Esophagus muscularis mucosa (tissue), 4 donors: ENCODE measurements around the gene SLC26A6. TPM values are rescaled to one million over a fixed set of nuclear protein-coding genes. Genes with fewer than 3 reads are reported as not detected.

Experiments
- DNase-seq: peaks from one replicate; pipeline ENCODE4 v3.0.0-alpha.2; 2017; ENCODE audit errors: extremely low spot score
- H3K27ac ChIP-seq, 4 donors: fragments of 200-600 bp; sonication (generic); replicated peaks in 1 of 4; 1 replicate in 3 of 4; 2 replicates in 1 of 4; pipeline ENCODE4 v1.5.1; 2016 to 2019; ENCODE audit warnings: mild to moderate bottlenecking in 1 of 4
- H3K27me3 ChIP-seq, 4 donors: fragments of 200-600 bp; sonication (generic); one replicate each; pipeline versions ENCODE4 v1.5.1 to v1.6.0; 2016 to 2019
- H3K36me3 ChIP-seq, 4 donors: fragments of 200-600 bp; sonication (generic); one replicate each; pipeline ENCODE4 v1.5.1; 2016 to 2019
- H3K4me1 ChIP-seq, 4 donors: fragments of 200-600 bp; sonication (generic); one replicate each; pipeline ENCODE4 v1.5.1; 2016 to 2019
- H3K4me3 ChIP-seq, 4 donors: fragments of 200-600 bp; sonication (generic); 1 replicate in 2 of 4; 2 replicates in 2 of 4; pipeline ENCODE4 v1.5.1; 2016 to 2019; ENCODE audit warnings: mild to moderate bottlenecking in 4 of 4, moderate library complexity in 1 of 4
- H3K9me3 ChIP-seq, 4 donors: fragments of 200-600 bp; sonication (generic); 1 replicate in 3 of 4; 2 replicates in 1 of 4; pipeline ENCODE4 v1.5.1; 2016 to 2019
- EP300 ChIP-seq: sonication (generic); formaldehyde crosslinking; IDR thresholded peaks from one replicate; pipeline ENCODE4 v1.6.1; 2017; ENCODE audit warnings: antibody characterized with exemption
- POLR2A ChIP-seq: fragments of 450-650 bp; IDR thresholded peaks from one replicate; pipeline ENCODE4 v1.6.1; 2017; ENCODE audit warnings: antibody characterized with exemption, moderate library complexity, mild to moderate bottlenecking, low read depth
- POLR2AphosphoS5 ChIP-seq, 2 donors: sonication (generic); formaldehyde crosslinking; IDR thresholded peaks; one replicate each; pipeline ENCODE4 v1.6.1; 2017; ENCODE audit warnings: antibody characterized with exemption in 2 of 2
- WGBS: methylation state at CpG from one replicate; pipeline ENCODE4 v1.1.5; 2018; 5-methylcytosine and 5-hydroxymethylcytosine counted together
- intact Hi-C: fragments of 100-400 bp; cut with DNase I; formaldehyde crosslinking; loops from one replicate; pipeline ENCODE4 v1.15.1; 2023
- total RNA-seq, 4 donors: library from RNA; depleted of rRNA; stranded (reverse); fragments of >200 nt; gene quantifications; one replicate each; pipeline versions ENCODE4 v1.1.0 to v1.2.1, GENCODE V29; 2016
- TF ChIP-seq, protein P1 (sequence below), 3 experiments: fragments of 200-600 bp in 2 of 3; fragments of 450-650 bp in 1 of 3; sonication (generic) in 2 of 3; IDR thresholded peaks; one replicate each; pipeline ENCODE4 v1.5.1; 2017 to 2019; ENCODE audit warnings: antibody characterized with exemption in 3 of 3, mild to moderate bottlenecking in 2 of 3, moderate library complexity in 1 of 3

SLC26A6 gene
- total RNA-seq, 4 donors from 2014 or later, result 6.1 to 11.7 (median 8.8) TPM

DNA sequence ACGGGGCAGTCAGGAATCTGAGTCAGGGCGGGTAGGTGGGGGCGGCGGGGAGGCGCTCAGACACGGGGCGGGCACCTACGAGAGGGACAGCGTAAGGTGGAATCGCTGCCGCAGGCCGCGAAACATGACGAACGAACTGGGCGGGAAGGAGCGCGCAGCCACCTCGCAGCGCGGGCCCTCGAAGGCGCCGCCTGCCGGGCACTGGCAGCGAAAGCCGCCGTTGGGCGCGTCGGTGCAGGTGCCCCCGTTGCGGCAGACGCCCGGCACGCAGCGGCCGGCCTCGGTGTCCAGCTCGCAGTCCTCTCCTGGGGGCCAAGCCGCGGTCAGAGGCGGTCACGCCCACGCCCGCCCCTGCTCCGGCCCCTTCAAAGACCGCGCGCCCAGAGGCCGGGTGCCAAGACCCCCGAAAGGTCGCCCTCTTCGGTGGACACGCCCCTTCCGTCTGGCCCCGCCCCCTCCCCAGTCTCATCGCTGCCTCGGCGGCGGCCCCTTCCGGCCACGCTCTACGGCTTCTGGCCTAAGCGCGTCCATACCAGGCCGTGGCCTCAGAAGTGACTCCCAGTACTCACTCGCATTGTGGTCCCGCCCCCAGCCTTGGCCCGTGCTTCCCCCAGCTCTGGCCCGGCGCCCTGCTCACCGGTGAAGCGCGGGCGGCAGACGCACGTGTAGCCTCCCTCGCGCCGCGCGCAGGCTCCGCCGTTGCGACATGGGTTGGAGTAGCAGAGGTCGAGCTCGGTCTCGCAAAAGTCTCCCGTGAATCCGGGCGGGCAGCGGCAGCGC is 21.0 kb upstream of the SLC26A6 start:
- H3K4me3 ChIP-seq, result peak overlapping the region; percentile 63 to 72 (median 68)
- no peaks in the 10 kb centered on the region for H3K9me3 ChIP-seq
- no peaks in the 10 kb centered on the region for H3K36me3 ChIP-seq
- peaks cover 0 to 32% (median 0%) of the 10 kb centered on the region in 4 donors for H3K27me3 ChIP-seq
- intact Hi-C loops, result loop anchor here (1.0 kb wide), 1 partner anchor 21 kb away; the partner anchor contains the start of gene SLC26A6
- DNase-seq, result peak; percentile 93
- peaks cover 7 to 25% (median 22%) of the 10 kb centered on the region in 4 donors for H3K4me1 ChIP-seq
- TF ChIP-seq POLR2A (no peak), POLR2AphosphoS5 (IDR thresholded peaks at IDR 0.05) (peak in 1 of 2 donors; percentile 66)
- TF ChIP-seq, protein P1, sequence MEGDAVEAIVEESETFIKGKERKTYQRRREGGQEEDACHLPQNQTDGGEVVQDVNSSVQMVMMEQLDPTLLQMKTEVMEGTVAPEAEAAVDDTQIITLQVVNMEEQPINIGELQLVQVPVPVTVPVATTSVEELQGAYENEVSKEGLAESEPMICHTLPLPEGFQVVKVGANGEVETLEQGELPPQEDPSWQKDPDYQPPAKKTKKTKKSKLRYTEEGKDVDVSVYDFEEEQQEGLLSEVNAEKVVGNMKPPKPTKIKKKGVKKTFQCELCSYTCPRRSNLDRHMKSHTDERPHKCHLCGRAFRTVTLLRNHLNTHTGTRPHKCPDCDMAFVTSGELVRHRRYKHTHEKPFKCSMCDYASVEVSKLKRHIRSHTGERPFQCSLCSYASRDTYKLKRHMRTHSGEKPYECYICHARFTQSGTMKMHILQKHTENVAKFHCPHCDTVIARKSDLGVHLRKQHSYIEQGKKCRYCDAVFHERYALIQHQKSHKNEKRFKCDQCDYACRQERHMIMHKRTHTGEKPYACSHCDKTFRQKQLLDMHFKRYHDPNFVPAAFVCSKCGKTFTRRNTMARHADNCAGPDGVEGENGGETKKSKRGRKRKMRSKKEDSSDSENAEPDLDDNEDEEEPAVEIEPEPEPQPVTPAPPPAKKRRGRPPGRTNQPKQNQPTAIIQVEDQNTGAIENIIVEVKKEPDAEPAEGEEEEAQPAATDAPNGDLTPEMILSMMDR (IDR thresholded peaks at IDR 0.05), result peak; percentile 70 to 77 (median 72)
- peak overlapping the region; percentile 75 to 84 (median 77) for H3K27ac ChIP-seq
- WGBS, result 0% methylated on average over 5 of the region's 94 CpGs

DNA sequence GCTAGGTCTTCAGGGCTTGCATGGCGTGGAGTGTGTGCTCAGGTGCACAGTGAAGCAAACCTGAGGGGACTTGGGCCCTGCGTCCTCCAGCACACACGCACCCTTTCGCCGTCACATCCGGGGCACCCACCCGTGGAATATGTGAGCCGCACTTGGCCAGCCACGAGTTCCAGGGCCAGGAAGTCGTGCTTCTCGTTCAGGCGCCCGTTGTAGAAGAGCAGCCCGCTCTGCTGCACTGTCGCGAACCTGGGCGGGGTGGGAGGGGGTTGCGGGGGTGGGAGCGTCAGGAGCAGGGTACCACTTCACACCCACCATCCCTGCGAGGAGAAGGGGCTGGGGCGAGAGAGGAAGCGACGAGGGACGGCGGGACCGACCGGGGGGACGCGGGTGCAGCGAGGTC is 20.3 kb upstream of the SLC26A6 start:
- Histone ChIP-seq H3K9me3 (no peaks in the 10 kb centered on the region), H3K27me3 (peaks cover 0 to 26% (median 0%) of the 10 kb centered on the region in 4 donors), H3K4me3 (peak overlapping the region; percentile 63 to 72 (median 68)), H3K27ac (peak overlapping the region; percentile 75 to 84 (median 77)), H3K4me1 (peaks cover 4 to 20% (median 18%) of the 10 kb centered on the region in 4 donors), H3K36me3 (no peaks in the 10 kb centered on the region)
- 5% methylated on average over 22 of the region's 30 CpGs for WGBS
- no peak for TF ChIP-seq POLR2A
- TF ChIP-seq, protein P1 (IDR thresholded peaks at IDR 0.05), result no peak
- no peak for TF ChIP-seq EP300
- no peak for TF ChIP-seq POLR2AphosphoS5 (IDR thresholded peaks at IDR 0.05)
- intact Hi-C loops, result loop anchor here (1.0 kb wide), 1 partner anchor 20 kb away; the partner anchor contains the start of gene SLC26A6
- DNase-seq, result no peak

DNA sequence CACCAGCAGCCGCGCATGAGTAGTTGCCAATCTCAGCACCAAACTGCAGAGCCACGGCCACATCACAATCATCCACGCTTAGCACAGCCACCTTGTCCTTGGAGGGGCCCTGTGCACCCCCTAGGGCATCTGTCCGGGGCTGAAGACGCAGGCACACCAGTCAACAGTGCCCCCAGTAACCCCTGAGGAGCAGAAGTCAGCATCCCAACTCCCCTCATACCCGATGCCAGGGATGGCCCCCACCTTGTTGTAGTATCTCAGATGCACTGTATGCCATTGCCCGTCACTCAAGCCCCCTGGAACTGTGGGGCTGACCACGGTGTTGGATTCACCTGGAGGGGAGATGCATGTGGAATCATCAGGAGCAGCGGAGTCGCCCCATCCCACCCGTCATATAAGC is 19.8 kb upstream of the SLC26A6 start:
- Histone ChIP-seq H3K27me3 (peaks cover 0 to 20% (median 0%) of the 10 kb centered on the region in 4 donors), H3K9me3 (no peaks in the 10 kb centered on the region), H3K4me3 (no peak overlapping the region), H3K4me1 (peaks cover 4 to 20% (median 18%) of the 10 kb centered on the region in 4 donors), H3K27ac (no peak overlapping the region), H3K36me3 (no peaks in the 10 kb centered on the region)
- no peak for DNase-seq
- TF ChIP-seq EP300 (no peak), POLR2AphosphoS5 (IDR thresholded peaks at IDR 0.05) (no peak), POLR2A (no peak)
- TF ChIP-seq, protein P1 (IDR thresholded peaks at IDR 0.05), result no peak
- intact Hi-C loops, result no loop called here
- 85% methylated on average over 6 of the region's 12 CpGs for WGBS

DNA sequence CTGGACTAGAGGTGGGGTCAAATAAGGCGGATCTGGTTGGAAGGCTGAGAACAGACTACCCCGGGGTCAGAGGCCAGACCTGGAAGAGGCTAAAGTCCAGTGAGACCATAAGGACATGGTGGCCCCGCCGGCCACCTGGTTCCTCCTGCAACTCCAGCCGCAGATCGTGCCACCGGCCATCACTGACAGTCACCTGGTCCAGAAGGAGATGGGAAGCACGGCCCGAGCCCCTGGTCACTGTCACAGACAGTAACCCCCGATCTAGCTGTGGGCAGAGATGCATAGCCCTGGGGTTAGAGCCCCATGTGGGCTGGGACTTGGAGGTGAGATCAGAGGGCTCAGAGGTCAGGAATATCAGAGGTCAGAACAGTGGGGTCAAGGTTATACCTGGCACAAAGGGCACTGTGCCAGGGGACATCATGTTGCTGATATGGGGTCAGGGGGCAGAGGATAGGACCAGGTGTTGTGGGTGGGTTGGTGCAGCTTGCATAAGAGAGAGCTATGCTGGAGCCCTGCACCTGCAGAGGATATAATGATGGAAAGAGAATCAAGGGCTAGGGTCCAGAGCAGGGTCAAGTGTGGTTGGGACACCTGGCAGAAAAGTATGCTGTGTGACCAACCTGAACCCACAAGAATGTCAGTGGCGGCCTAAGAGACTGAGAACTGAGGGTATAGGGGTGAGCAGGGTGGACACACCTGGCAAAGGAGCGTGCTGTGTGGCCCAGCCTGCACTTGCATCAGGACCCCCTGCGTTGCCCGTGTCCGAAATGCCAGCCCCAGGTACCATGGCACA is 17.9 kb upstream of the SLC26A6 start:
- Histone ChIP-seq H3K36me3 (no peaks in the 10 kb centered on the region), H3K27me3 (peaks cover 0 to 7% (median 0%) of the 10 kb centered on the region in 4 donors), H3K4me3 (no peak overlapping the region), H3K4me1 (peaks cover 4 to 20% (median 18%) of the 10 kb centered on the region in 4 donors), H3K27ac (no peak overlapping the region), H3K9me3 (no peaks in the 10 kb centered on the region)
- TF ChIP-seq EP300, result no peak
- TF ChIP-seq POLR2AphosphoS5 (IDR thresholded peaks at IDR 0.05), result no peak
- TF ChIP-seq POLR2A, result no peak
- TF ChIP-seq, protein P1 (IDR thresholded peaks at IDR 0.05), result no peak
- intact Hi-C loops, result no loop called here
- 90% methylated on average over 12 of the region's 15 CpGs for WGBS
- no peak for DNase-seq
